ENCODE results near the gene NNMT.

Gene NNMT

DNA sequence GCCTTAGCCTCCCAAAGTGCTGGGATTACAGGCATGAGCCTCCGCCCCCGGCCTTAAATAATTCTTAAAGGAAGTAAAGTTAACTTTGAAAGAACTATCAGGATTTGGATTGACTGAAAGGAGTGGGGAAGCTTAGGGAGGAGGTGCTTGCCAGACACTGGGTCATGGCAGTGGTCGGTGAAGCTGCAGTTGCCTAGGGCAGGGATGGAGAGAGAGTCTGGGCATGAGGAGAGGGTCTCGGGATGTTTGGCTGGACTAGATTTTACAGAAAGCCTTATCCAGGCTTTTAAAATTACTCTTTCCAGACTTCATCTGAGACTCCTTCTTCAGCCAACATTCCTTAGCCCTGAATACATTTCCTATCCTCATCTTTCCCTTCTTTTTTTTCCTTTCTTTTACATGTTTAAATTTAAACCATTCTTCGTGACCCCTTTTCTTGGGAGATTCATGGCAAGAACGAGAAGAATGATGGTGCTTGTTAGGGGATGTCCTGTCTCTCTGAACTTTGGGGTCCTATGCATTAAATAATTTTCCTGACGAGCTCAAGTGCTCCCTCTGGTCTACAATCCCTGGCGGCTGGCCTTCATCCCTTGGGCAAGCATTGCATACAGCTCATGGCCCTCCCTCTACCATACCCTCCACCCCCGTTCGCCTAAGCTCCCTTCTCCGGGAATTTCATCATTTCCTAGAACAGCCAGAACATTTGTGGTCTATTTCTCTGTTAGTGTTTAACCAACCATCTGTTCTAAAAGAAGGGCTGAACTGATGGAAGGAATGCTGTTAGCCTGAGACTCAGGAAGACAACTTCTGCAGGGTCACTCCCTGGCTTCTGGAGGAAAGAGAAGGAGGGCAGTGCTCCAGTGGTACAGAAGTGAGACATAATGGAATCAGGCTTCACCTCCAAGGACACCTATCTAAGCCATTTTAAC lies at the start of gene NNMT:
Gene NNMT (plus strand): TSS at position 724 of the 929 bp plus-strand sequence. CDS start 158 bp downstream, at position 882.
- DNase-seq (ENCODE audit: low read depth in 2 of 2, low spot score in 1 of 2), result no peak

DNA sequence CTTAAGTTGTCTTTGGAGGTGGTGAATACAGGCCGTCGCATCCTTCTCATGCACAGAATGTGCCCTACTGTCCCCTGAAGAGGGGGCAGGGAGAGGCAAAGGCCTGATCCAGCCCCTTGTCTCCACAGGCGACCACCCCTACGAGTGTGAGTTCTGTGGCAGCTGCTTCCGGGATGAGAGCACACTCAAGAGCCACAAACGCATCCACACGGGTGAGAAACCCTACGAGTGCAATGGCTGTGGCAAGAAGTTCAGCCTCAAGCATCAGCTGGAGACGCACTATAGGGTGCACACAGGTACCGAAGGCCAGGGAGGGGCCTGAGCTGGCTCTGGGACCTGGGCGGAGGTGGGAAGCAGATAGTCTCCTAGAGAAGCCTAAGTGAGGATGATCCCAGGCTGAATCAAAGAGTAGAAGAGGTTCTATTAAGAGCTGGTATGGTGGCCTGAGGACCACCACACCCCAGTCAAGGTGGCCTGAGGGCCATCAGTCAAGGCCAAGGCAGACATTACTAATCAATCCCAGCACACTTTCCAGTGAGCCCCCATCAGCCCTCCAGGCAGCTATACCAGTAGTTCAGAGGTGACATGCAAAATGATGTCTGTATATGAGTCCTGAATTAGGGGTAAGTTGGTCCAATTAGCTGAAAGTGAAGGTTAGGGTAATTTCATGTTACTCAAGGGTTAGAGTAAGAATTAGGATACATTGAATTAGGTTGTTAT lies 49.0 kb upstream of the NNMT start:
- DNase-seq (ENCODE audit: low read depth in 2 of 2, low spot score in 1 of 2), result no peak

DNA sequence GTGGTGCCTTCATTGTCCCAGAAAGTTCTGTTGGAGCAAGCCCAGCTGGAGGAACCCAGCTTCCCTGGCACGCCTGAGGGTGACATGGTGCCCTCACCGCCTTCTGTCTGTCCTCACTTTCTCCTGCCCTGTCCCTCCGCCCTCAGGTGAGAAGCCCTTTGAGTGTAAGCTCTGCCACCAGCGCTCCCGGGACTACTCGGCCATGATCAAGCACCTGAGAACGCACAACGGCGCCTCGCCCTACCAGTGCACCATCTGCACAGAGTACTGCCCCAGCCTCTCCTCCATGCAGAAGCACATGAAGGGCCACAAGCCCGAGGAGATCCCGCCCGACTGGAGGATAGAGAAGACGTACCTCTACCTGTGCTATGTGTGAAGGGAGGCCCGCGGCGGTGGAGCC lies 46.0 kb upstream of the NNMT start:
- DNase-seq (ENCODE audit: low read depth in 2 of 2, low spot score in 1 of 2), result no peak

DNA sequence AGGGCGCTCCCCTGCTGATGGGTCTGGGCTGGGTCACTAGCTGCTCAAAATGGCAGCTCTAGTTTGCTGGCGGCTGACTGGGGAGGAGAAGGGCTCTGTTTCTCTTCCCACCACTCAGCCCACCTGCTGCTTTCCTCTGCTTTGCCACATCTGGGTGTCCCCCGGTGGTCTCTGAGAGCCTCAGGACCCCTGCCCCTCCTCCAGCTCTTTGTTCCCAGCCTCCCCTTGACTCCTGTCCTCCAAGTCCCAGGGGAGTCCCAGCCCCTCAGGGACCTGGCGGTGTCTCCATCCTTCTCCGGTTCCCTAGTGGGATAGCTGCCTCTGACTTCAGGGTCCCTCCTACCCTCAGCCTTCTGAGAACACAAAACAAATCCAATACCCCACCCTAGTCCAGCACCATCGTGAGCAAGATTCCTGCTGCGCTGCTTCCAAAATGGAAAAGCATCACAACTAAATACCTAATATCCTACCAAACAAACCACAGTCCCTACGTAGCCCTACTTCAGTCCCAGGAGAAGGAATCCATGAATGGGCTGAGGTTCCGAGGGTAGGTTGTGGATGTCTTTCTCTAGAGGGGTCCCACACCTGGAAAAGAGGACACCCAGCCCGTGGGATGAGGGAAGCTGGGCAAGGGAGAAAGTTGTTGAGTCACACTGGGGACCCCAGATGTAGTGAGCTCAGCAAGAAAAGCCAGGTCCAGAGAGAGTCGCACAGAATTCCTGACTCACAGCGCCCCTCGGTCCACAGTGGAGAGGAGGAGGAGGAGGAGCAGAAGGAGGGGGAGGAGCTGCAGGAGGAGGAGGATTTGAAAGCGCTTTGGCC lies 45.0 kb upstream of the NNMT start:
- no peak for DNase-seq (ENCODE audit: low read depth in 2 of 2, low spot score in 1 of 2)

DNA sequence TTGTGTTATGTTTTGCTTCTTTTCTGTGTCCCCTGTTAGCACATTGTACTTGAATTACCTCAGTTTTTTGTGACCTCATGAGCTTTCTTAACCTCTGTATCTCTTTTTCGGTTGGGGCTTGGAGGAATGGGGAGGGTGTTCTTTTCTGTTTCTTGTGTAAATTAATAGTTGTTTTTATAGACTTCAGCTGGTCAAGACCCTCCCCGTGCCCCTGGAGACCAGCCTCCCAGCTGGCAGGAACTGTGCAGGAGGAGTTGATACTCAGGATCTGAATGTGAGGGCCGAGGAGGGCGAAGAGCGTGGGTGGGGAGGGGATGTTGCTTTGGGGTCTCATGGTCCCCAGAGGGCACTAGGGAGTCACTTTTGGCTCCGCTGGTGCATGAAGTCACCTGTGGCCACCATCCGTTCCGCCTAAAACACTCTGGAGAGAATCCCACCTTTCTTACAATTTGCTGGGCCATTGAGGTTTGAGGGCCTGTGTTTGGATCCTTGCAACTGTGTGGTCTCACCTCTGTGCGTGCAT lies 44.3 kb upstream of the NNMT start:
- no peak for DNase-seq (ENCODE audit: low read depth in 2 of 2, low spot score in 1 of 2)

DNA sequence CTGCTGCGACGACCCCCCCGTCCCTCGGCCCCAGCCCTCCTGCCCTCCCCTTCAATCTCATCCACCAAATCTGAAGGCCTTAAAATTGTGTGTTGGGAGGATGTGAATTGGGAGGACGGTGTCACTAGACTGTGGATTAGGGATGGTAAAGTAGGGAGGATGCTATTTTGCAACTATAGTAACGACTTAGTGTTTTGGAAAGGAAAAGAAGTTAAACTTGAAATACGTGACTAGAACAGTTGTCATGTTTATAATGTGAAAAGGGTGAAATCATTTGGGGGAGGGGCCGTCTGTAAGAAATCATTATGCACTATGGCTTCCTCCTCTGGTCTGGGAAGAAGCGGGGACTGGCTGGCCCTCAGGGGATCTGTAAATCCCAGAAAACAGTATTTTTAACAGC lies 43.4 kb upstream of the NNMT start:
- DNase-seq (ENCODE audit: low read depth in 2 of 2, low spot score in 1 of 2), result no peak

DNA sequence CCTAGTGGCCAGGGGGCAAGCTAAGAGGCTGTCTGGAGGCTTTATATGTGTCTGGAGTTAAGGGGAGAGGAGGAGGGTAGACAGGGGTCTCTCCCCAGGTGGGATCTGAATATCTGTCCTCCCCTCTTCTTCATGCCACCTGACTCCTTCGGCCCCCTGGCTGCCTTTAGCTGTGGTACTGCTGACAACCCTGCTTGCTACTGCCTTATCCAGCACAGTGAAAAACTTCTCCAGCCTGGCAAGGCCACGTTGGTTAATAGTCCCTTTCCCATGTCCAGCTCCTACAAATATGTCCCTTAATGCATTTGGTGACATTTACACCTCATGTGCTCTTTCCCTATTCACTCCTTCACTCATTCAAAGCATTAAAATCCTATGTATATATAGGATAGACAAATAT lies 42.4 kb upstream of the NNMT start:
- DNase-seq (ENCODE audit: low read depth in 2 of 2, low spot score in 1 of 2), result no peak

DNA sequence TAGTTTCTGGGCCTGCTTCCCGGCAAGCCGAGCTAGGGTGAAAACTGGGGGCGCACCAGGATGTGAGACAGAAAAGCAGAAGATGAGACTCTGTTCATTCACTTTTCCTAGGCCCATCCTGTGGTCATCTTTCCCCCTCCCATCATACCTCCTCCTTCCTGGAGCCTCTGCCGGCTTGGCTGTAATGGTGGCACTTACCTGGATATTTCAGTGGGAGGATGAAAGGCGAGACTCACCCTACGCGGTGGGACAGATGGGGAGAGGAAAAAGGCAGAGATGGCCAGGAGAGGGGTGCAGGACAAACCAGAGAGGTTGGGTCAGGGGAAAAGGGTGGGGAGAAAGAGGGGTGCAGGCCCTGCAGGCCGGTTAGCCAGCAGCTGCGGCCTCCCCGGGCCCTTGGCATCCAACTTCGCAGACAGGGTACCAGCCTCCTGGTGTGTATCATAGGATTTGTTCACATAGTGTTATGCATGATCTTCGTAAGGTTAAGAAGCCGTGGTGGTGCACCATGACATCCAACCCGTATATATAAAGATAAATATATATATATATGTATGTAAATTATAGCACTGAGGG lies 41.5 kb upstream of the NNMT start:
- DNase-seq (ENCODE audit: low read depth in 2 of 2, low spot score in 1 of 2), result no peak

DNA sequence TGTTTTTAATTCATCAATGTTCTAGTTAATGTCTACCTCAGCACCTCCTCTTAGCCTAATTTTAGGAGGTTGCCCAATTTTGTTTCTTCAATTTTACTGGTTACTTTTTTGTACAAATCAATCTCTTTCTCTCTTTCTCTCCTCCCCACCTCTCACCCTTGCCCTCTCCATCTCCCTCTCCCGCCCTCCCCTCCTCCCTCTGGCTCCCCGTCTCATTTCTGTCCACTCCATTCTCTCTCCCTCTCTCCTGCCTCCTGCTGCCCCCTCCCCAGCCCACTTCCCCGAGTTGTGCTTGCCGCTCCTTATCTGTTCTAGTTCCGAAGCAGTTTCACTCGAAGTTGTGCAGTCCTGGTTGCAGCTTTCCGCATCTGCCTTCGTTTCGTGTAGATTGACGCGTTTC lies 40.9 kb upstream of the NNMT start:
- no peak for DNase-seq (ENCODE audit: low read depth in 2 of 2, low spot score in 1 of 2)

DNA sequence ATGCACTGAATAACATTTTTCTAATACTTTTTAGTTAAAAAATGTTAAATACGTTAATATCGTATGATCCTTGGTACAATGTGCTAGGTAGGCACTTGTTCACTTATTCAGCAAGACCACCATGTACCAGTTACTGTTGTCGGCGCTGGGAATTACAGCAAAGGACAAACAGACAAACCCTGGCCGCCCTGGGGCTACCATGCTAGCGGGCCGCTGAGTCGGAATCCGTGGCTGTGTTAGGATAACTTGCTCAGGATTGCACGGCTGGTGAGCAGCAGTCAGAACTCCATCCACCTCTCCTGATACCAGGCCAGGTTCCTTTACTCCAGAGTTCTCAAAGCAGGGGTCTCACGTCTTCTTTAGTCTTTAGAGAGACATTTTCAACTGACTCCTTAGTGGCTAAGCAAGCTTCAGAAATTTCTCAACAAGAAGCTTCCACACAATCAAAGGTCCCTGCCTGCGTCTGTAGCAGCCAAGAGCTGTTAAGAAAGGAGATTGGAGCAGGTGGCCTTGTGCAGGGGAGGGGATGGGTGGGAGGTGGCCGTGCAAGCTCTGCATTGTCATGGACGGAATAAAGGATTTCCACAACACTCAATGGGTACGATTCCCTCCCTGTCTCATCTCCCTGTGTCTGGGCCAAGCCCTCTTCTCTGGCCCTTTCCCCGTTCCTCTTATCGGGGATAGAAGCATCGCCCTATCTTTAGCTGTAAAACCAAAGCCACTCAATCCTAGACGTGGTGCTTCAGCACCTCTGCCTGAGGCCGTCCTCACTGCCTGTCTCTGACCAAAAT lies 39.8 kb upstream of the NNMT start:
- no peak for DNase-seq (ENCODE audit: low read depth in 2 of 2, low spot score in 1 of 2)

DNA sequence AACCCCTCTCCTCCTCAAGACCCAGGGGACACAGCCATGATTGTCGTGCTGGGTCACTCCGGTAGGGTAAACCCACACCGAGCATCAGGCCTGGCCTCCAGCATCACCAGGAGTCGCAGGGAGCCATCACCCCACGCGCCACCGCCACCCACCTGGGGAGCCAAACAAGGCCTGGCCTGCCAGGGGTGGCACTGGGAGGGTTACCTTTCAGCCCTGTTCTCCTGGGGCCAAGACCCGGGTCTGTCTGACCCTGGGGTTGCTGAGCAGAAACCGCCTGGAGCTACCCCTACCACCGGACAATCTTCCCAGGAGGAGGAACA lies 39.3 kb upstream of the NNMT start:
- DNase-seq (ENCODE audit: low read depth in 2 of 2, low spot score in 1 of 2), result no peak

DNA sequence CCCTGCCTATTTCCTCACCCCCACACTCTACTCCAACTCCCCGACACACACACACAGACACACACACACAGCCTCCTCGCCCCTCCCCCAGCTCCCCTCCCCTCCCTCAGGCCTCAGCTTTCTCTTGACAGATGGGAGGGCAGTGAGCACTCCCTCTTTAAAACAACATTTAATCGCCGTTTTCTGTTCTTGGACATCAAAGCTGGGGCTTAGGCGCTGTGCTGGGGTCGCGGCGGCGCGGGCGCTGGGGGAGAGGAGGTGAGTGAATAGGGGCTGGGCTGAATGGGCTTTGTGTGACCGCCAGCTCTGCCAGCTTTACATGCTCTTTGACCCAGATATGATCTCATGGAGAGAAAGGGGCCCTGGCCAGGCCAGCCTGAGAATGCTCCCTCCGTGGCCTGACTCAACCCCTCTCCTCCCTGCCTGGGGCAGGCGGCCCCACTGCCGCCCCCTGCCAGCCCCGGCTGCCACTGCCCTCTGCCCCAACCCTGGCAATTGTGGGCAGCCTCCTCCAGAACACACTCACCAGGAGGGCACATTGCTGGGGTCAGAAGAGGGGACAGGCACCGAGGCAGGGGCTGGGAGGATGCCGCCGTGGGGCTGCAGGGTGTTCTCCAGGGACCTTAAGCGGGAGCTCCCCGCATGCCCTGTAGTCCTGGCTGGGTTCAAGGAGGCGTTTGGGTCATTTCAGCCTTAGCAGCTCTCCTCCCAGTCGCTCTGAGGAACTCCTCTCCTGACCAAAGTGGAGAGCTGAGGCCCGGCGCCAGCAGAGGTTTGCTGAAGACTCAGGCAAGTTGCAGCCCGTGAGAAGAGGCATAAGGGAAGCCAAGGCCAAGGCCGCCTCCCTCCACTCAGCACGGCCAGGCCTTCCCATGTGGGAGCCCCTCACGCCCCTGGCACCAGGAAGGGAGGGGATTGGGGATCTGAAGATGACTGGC lies 38.3 kb upstream of the NNMT start:
- no peak for DNase-seq (ENCODE audit: low read depth in 2 of 2, low spot score in 1 of 2)

DNA sequence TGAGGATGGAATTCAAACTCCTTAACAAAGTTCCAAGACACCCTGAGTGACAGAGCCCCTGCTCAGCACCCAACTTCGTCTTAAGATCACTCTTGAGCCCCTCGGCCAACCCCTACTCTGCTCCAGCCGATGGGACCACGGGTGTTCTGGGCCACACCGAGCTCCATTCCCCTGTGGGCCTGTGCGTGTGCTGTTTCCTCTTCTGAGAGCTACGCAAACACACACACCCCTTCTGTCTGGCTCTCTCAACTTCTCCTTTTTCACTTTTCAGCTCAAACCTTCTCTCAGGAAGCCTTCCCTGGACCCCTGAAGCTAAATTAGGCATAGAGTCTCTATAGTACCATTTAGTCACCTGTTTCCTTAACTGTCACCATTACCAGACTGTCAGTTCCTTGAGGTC lies 37.5 kb upstream of the NNMT start:
- no peak for DNase-seq (ENCODE audit: low read depth in 2 of 2, low spot score in 1 of 2)

DNA sequence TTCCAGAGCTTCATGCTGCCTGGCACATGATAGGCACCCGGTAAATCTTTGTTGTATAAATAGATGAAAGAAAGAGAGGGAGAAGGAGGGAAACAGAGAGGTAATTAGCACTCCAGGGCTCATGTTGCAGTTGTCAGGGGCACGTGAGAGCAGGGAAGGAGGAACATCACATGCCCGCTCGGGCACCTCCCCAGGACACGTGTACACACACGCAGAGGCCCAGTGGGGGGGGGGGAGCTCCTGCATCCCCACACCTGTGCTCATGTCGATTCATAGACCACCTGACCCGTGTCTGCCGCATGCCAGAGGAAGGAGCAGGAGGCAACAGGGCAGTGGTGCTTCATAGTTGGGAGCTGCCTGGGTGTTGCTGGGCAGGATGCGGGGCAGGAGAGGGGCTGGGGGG lies 37.1 kb upstream of the NNMT start:
- DNase-seq (ENCODE audit: low read depth in 2 of 2, low spot score in 1 of 2), result no peak

DNA sequence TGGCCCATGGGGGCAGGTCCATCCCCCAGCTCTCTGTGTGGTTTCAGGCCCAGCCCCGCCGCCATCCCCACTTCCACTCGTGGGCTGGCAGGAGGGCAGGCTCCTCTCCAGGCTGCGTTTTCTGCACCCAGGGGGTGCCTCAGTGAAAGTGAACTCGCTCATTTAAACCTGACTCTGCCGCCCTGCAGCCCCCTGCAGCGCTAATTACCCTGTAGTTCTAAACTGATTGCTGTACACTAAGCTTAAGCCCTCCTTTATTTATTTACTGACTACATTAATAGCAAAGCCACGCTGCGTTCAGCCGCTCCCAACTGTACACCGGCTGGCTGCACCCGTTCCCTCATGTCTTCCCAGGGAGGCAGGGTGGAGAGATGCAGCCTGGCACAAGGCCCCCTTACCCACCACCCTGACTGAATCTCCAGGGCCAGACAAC lies 36.6 kb upstream of the NNMT start:
- no peak for DNase-seq (ENCODE audit: low read depth in 2 of 2, low spot score in 1 of 2)

DNA sequence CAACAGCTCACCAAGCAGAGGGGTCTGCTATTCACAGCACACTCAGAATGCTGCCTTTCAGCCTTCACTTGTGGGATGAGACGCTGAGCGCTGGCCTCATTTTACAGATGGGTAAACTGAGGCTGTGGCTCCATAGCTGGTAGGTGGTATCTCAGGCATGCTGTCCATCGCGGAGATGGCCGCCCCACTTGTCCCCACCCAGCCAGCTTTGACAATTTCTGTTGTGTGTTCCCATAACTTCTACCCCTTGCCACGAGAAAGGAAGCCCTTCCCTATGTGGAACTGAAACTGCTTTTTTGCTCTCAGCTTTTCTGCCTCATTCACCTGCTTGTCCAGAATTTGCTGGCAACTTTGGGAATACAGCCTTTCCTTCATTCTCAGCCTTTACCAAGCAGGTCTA lies 36.1 kb upstream of the NNMT start:
- no peak for DNase-seq (ENCODE audit: low read depth in 2 of 2, low spot score in 1 of 2)

DNA sequence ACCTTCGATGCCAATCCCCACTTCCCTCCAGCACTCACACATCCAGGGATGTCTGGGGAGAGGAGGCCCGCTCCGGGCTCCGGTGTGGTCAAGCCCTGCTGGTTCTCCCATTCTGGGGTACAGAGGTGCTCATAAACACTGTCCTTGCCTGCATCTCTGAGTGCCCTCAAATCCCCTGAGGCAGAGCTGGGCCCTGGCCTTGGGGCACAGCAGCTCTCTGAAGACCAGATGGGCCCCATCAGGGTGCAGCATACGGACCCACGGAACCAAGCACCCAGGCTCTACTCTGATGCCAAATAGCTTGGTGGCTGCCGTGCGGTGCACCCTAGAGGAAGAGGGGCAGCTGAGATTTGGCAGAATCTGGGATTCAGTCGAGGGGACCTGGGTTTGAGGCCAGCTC lies 35.7 kb upstream of the NNMT start:
- DNase-seq (ENCODE audit: low read depth in 2 of 2, low spot score in 1 of 2), result no peak

DNA sequence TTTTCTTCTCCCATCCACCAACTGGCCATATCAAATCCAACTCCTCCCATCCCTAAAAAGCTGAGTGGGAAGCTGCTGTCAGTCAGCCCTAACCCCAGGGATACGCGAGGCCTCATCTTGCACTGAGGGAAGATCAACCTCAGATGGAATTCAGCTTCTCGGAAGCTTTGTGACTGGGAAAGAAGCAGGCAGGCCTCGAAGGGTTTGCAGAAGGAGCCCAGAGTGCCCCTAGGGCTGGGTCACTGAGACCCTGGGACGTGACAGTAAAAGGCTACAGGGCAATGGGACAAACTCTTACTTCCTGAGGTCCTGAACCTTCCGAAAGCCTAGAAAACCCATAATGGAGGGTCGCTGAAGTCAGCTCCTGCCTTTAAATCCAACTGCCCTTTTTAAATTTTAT lies 34.4 kb upstream of the NNMT start:
- DNase-seq (ENCODE audit: low read depth in 2 of 2, low spot score in 1 of 2), result no peak
